KOPT-K1 (cell line): ENCODE measurements around the gene ZNF593OS.

ENCODE experiments used
- H3K27ac ChIP-seq: fragments of 200-600 bp; sonication (generic); 2 replicates; pipeline ENCODE4 v1.5.1; 2016; ENCODE audit warnings: antibody characterized with exemption, mild to moderate bottlenecking, low read depth, low read length; ENCODE audit not compliant: poor library complexity, severe bottlenecking
- H3K36me3 ChIP-seq: fragments of 200-600 bp; sonication (generic); 2 replicates; pipeline ENCODE4 v1.5.1; 2017; ENCODE audit warnings: antibody characterized with exemption, mild to moderate bottlenecking, low read length, moderate library complexity; ENCODE audit not compliant: insufficient read depth
- H3K9me3 ChIP-seq: fragments of 200-600 bp; sonication (generic); 2 replicates; pipeline ENCODE4 v1.5.1; 2017; ENCODE audit warnings: antibody characterized with exemption, low read length, mild to moderate bottlenecking; ENCODE audit not compliant: insufficient read depth, poor library complexity, severe bottlenecking

The ZNF593OS gene

GRCh38 chr1:26171084-26172072 lies at the start of gene ZNF593OS:
Gene ZNF593OS (minus strand): TSS chr1:26171832. CDS start chr1:26171661, 171 bp downstream.
- no peaks in the 10 kb centered on the region; the same call in 1 of the 2 replicates for H3K36me3 ChIP-seq
- no peaks in the 10 kb centered on the region for H3K9me3 ChIP-seq
- H3K27ac ChIP-seq = no peak within 1 kb of the TSS

DNA sequence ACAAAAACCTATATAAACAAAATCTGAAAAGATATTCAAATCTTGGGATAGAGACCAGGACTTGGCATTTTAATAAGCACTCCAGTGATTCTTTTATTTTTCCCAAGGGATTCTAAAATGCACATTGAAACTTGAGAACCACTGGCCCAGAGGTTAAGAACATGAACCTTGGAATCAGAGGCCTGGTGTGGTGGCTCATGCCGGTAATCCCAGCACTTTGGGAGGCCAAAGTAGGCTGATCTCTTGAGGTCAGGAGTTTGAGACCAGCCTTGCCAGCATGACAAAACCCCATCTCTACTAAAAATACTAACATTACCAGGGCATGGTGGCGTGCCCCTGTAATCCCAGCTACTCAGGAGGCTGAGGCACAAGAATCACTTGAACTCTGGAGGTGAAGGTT lies 49.5 kb upstream of the ZNF593OS start:
- no peaks in the 10 kb centered on the region for H3K36me3 ChIP-seq
- no peaks in the 10 kb centered on the region for H3K9me3 ChIP-seq
- no peak overlapping the region for H3K27ac ChIP-seq

GRCh38 chr1:26220199-26220912 lies 48.7 kb upstream of the ZNF593OS start:
- no peaks in the 10 kb centered on the region for H3K36me3 ChIP-seq
- H3K9me3 ChIP-seq = no peaks in the 10 kb centered on the region
- no peak overlapping the region for H3K27ac ChIP-seq

GRCh38 chr1:26218906-26219494 lies 47.4 kb upstream of the ZNF593OS start:
- no peaks in the 10 kb centered on the region for H3K9me3 ChIP-seq
- H3K27ac ChIP-seq = no peak overlapping the region
- H3K36me3 ChIP-seq = no peaks in the 10 kb centered on the region

- Histone ChIP-seq H3K36me3 (no peaks in the 10 kb centered on the region), H3K27ac (no peak overlapping the region), H3K9me3 (no peaks in the 10 kb centered on the region)
These were observed 43.6 kb upstream of the ZNF593OS start for GRCh38 chr1:26215246-26215645.

- Histone ChIP-seq H3K36me3 (no peaks in the 10 kb centered on the region), H3K27ac (no peak overlapping the region), H3K9me3 (no peaks in the 10 kb centered on the region)
These were observed 41.8 kb upstream of the ZNF593OS start for GRCh38 chr1:26213335-26213905.

DNA sequence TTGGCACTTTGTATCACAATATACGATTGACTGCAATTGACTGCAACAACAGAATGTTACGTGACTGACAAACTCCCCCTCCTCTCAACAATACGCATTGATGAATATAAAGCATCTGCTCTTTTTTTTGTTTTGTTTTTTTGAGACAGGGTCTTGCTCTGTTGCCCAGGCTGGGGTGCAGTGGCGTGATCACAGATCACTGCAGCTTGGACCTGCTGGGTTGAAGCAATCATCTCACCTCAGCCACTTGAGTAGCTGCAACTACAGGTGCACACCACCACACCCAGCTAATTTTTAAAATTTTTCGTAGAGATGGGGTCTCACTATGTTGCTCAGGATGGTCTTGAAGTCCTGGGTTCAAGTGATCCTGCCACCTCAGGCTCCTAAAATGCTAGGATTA lies 41.1 kb upstream of the ZNF593OS start:
- H3K9me3 ChIP-seq = no peaks in the 10 kb centered on the region
- no peak overlapping the region for H3K27ac ChIP-seq
- H3K36me3 ChIP-seq = no peaks in the 10 kb centered on the region

DNA sequence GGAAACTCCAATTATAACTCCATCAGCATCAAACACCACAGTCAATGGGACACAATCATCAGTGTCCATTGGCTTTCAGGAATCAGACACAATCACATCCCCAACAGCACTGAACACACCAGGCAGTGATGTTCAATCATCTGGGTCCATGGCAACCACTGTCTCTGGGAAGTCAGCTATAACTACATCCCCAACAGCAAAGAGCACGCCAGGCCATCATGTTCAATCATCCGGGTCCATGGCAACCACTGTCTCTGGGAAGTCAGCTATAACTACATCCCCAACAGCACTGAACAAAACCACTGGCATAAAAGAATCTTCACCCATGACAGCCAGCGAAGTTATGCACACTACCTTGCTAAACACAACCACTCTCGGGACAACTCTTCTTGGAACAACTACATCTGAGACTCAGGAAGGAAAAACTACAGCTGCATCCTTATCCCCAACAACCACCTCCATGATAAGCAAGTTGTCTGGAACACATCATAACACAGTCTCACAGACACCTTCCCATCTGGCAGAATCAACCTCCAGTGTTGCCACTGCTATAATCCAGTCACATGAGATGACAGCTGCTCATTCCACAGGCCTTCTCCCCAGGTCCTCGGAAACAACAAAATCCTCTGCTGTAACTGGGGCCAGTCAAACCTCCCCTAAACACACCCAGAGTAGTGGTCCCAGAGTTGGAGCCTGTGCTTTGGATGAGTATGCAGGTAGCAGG lies 38.7 kb upstream of the ZNF593OS start:
- no peak overlapping the region for H3K27ac ChIP-seq
- no peaks in the 10 kb centered on the region for H3K36me3 ChIP-seq
- no peaks in the 10 kb centered on the region for H3K9me3 ChIP-seq

GRCh38 chr1:26203642-26204318 lies 32.1 kb upstream of the ZNF593OS start:
- Histone ChIP-seq H3K27ac (no peak overlapping the region), H3K9me3 (no peaks in the 10 kb centered on the region), H3K36me3 (no peaks in the 10 kb centered on the region)

DNA sequence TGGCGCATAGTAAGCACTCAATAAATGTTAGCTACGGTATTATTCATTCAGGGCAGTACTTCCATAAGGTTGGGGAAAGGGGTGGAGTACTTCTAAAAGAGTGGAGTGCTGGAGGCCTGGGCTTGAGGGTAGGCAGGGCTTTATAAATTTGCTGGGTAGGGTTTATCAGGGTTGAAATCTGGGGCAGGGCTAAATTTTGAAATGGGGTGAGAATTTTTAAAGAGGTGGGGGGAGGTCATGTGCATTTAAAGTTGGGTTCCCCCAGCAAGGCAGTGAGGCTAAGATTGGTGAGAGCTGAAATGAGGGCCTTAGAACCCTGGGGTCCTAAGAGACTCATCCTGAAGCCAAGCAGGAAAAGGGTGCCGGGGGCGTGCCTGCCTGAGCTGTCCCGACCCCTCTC lies 28.8 kb upstream of the ZNF593OS start:
- H3K27ac ChIP-seq = no peak overlapping the region
- no peaks in the 10 kb centered on the region for H3K9me3 ChIP-seq
- H3K36me3 ChIP-seq = no peaks in the 10 kb centered on the region

DNA sequence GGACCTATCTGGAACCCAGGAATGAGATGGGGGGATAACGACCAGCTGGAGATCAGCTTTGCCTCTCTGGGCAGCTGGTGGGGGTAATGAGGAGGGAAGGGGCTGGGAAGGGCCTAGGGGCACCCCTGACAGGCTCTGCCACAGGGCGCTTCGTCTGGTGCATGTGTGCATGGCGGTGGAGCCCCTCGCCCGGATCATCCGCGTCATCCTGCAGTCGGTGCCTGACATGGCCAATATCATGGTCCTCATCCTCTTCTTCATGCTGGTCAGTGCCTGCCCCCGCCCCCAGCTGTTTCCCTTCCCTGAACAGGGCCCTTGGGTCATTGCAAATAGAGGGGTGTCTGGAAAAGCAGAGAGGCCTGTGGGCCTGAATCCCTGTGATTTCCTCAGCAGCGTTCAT lies 26.2 kb upstream of the ZNF593OS start:
- no peak overlapping the region for H3K27ac ChIP-seq
- no peaks in the 10 kb centered on the region for H3K9me3 ChIP-seq
- no peaks in the 10 kb centered on the region for H3K36me3 ChIP-seq

DNA sequence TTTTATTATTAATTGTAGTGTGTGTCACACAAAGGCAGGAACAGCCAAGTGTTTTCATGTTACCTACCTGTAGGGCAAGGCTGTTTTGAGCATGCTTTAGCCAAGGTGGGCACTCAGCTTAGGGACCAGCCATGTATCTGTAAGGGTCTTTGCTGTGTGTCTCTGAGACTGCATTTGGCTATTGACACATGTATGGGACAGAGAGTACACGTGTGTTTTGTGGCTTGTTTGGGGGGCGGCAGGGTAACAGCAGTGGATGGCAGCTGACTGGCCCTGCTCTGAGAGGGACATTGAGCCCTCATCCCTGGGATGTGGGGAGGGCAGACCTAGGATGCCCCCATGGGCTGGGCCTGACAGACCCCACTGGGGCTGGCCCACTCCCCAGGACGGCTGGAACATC lies 25.7 kb upstream of the ZNF593OS start:
- Histone ChIP-seq H3K9me3 (no peaks in the 10 kb centered on the region), H3K36me3 (no peaks in the 10 kb centered on the region), H3K27ac (no peak overlapping the region)

GRCh38 chr1:26195805-26196204 lies 24.2 kb upstream of the ZNF593OS start:
- H3K36me3 ChIP-seq = no peaks in the 10 kb centered on the region
- no peak overlapping the region for H3K27ac ChIP-seq

GRCh38 chr1:26191739-26192138 lies 20.1 kb upstream of the ZNF593OS start:
- Histone ChIP-seq H3K9me3 (no peaks in the 10 kb centered on the region), H3K27ac (no peak overlapping the region)

More at GRCh38 chr1:26195805-26196204, 24.2 kb upstream of the ZNF593OS start:
- no peaks in the 10 kb centered on the region for H3K9me3 ChIP-seq

More at GRCh38 chr1:26191739-26192138, 20.1 kb upstream of the ZNF593OS start:
- no peaks in the 10 kb centered on the region for H3K36me3 ChIP-seq
